Natural killer cell (primary cell): Measurements from ENCODE around the gene CFAP92. TPM values are rescaled to one million over a fixed set of nuclear protein-coding genes. Genes with fewer than 3 reads are reported as not detected.

Experiments
- ATAC-seq, 3 donors: fragments of 150-1000 bp in 2 of 3; fragments of 200-7000 bp in 1 of 3; cut with Tn5 transposase; 1 replicate in 1 of 3; 2 replicates in 2 of 3; pipeline ENCODE4 v1.10.0; 2021; ENCODE audit warnings: mild to moderate bottlenecking in 2 of 3, moderate library complexity in 2 of 3
- DNase-seq, 2 donors: peaks; one replicate each; pipeline versions ENCODE4 v3.0.0 to v3.0.0-alpha.2; 2013 to 2021; ENCODE audit warnings: mixed read lengths in 1 of 2
- H3K27ac ChIP-seq: one replicate; pipeline ENCODE4 v1.5.1; 2013; ENCODE audit warnings: mild to moderate bottlenecking, low read length
- H3K27me3 ChIP-seq: one replicate; pipeline ENCODE4 v1.6.1; 2013; ENCODE audit warnings: low read length; ENCODE audit not compliant: control insufficient read depth, insufficient read depth
- H3K36me3 ChIP-seq: one replicate; pipeline ENCODE4 v1.6.1; 2013; ENCODE audit warnings: low read length; ENCODE audit not compliant: control insufficient read depth, insufficient read depth
- H3K4me1 ChIP-seq: one replicate; pipeline ENCODE4 v1.6.1; 2013; ENCODE audit warnings: low read length; ENCODE audit not compliant: control insufficient read depth, insufficient read depth
- H3K4me3 ChIP-seq: one replicate; pipeline ENCODE4 v1.5.1; 2013; ENCODE audit warnings: low read length
- H3K9me3 ChIP-seq: one replicate; pipeline ENCODE4 v1.6.1; 2013; ENCODE audit warnings: low read length; ENCODE audit not compliant: control insufficient read depth, insufficient read depth
- H3K27ac Mint-ChIP-seq, 2 donors: one replicate each; pipeline ENCODE4 v1.8.0; 2022; ENCODE audit warnings: mild to moderate bottlenecking in 2 of 2, mixed read lengths in 2 of 2, moderate library complexity in 1 of 2
- H3K27me3 Mint-ChIP-seq, 2 donors: one replicate each; pipeline ENCODE4 v1.8.0; 2022; ENCODE audit warnings: low read depth in 2 of 2, mixed read lengths in 2 of 2
- H3K36me3 Mint-ChIP-seq: one replicate; pipeline ENCODE4 v1.8.0; 2022; ENCODE audit warnings: mixed read lengths
- H3K4me1 Mint-ChIP-seq, 2 donors: one replicate each; pipeline ENCODE4 v1.8.0; 2022; ENCODE audit warnings: mixed read lengths in 2 of 2
- H3K4me3 Mint-ChIP-seq: one replicate; pipeline ENCODE4 v1.8.0; 2022; ENCODE audit warnings: mild to moderate bottlenecking, moderate library complexity, mixed read lengths
- H3K9me3 Mint-ChIP-seq, 2 donors: one replicate each; pipeline ENCODE4 v1.8.0; 2022; ENCODE audit warnings: mixed read lengths in 2 of 2
- WGBS: methylation state at CpG from one replicate; pipeline ENCODE4 v1.1.7; 2013; ENCODE audit warnings: missing lambda C conversion rate; ENCODE audit not compliant: insufficient coverage; 5-methylcytosine and 5-hydroxymethylcytosine counted together
- intact Hi-C: fragments of 100-400 bp; cut with micrococcal nuclease; formaldehyde crosslinking; loops from one replicate; pipeline ENCODE4 v1.14.2; 2022
- total RNA-seq, 4 donors: library from RNA; stranded (reverse); fragments of 120-200 nt in 1 of 4; gene quantifications; one replicate each; pipeline versions ENCODE4 v1.2.3 to v1.2.4, GENCODE V29; 2013 to 2022
- TF ChIP-seq, protein P1 (sequence below): fragments of 200-600 bp; IDR thresholded peaks from one replicate; pipeline ENCODE4 v1.8.0; 2022; ENCODE audit warnings: antibody characterized with exemption

Gene CFAP92
- total RNA-seq, 3 donors from 2014 or later (not counting 1 experiment from before 2014, with no cell fraction given) = 0.26 to 0.43 (median 0.41) TPM

DNA sequence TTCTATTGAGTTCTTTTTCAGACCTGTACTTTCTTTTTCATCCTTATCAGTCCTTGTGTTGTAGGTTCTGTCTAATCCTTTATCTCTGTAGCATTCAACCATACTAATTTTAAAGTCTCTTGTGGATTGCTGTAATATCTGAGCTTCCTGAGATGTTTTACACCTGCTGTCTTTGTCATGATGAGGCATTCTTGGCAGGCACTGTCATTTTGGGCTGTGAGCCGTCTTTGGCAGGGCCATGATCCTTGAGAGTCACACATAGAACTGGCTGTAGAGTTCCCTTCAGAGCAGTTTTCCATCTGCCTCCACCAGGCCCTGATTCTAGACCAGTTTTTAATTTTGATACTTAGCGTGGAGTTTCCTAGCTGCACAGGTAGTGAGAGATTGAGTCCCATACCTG lies 13.9 kb upstream of the CFAP92 start:
- no peak overlapping the region for H3K27ac ChIP-seq
- no peaks in the 10 kb centered on the region for H3K9me3 Mint-ChIP-seq

DNA sequence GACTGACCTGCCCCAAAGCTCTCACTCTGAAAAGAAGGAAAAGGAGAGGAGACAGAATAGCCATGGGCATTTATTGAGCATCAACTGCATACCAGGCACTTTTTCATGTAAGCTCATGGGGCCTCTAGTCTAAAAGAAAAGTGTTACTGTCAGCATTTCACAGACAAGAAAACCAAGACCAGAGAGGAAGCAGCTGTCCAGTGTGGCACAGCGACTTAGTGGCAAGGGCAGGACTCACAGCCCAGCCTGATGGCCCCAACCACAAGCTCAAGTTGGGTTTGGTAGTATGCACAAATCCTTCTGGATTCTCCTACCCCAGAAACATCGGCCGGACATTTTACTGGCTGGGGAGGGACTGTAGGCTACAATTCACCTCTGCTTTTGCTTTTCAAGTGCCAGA lies 13.0 kb upstream of the CFAP92 start:
- Histone ChIP-seq H3K4me3 (no peak overlapping the region), H3K4me1 (peaks cover 23% of the 10 kb centered on the region), H3K36me3 (no peaks in the 10 kb centered on the region), H3K27ac (no peak overlapping the region), H3K27me3 (peaks cover 15% of the 10 kb centered on the region), H3K9me3 (no peaks in the 10 kb centered on the region)
- H3K36me3 Mint-ChIP-seq = no peaks in the 10 kb centered on the region
- intact Hi-C loops = no loop called here
- no peak for ATAC-seq
- H3K27me3 Mint-ChIP-seq = peaks cover 16 to 27% of the 10 kb centered on the region in 2 donors
- no peak overlapping the region for H3K27ac Mint-ChIP-seq
- DNase-seq = no peak
- H3K9me3 Mint-ChIP-seq = no peaks in the 10 kb centered on the region
- peaks cover 26 to 39% of the 10 kb centered on the region in 2 donors for H3K4me1 Mint-ChIP-seq
- WGBS = 74% methylated on average over 3 of the region's 3 CpGs
- H3K4me3 Mint-ChIP-seq = no peak overlapping the region
- TF ChIP-seq, protein P1, sequence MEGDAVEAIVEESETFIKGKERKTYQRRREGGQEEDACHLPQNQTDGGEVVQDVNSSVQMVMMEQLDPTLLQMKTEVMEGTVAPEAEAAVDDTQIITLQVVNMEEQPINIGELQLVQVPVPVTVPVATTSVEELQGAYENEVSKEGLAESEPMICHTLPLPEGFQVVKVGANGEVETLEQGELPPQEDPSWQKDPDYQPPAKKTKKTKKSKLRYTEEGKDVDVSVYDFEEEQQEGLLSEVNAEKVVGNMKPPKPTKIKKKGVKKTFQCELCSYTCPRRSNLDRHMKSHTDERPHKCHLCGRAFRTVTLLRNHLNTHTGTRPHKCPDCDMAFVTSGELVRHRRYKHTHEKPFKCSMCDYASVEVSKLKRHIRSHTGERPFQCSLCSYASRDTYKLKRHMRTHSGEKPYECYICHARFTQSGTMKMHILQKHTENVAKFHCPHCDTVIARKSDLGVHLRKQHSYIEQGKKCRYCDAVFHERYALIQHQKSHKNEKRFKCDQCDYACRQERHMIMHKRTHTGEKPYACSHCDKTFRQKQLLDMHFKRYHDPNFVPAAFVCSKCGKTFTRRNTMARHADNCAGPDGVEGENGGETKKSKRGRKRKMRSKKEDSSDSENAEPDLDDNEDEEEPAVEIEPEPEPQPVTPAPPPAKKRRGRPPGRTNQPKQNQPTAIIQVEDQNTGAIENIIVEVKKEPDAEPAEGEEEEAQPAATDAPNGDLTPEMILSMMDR = no peak

More for the DNA sequence above, 13.9 kb upstream of the CFAP92 start:
- no peak for DNase-seq
- Mint-ChIP-seq H3K36me3 (no peaks in the 10 kb centered on the region), H3K27ac (no peak overlapping the region), H3K27me3 (peaks cover 8 to 19% of the 10 kb centered on the region in 2 donors), H3K4me1 (peaks cover 18 to 30% of the 10 kb centered on the region in 2 donors), H3K4me3 (no peak overlapping the region)
- no peak overlapping the region for H3K4me3 ChIP-seq
- H3K36me3 ChIP-seq = no peaks in the 10 kb centered on the region
- peaks cover 19% of the 10 kb centered on the region for H3K4me1 ChIP-seq
- TF ChIP-seq, protein P1 = no peak
- WGBS = 86% methylated on average over 2 of the region's 2 CpGs
- intact Hi-C loops = no loop called here
- no peak for ATAC-seq
- H3K9me3 ChIP-seq = no peaks in the 10 kb centered on the region
- H3K27me3 ChIP-seq = peaks cover 7% of the 10 kb centered on the region

- Histone ChIP-seq H3K27ac (no peak overlapping the region), H3K9me3 (no peaks in the 10 kb centered on the region), H3K4me3 (no peak overlapping the region), H3K36me3 (no peaks in the 10 kb centered on the region), H3K4me1 (peaks cover 30% of the 10 kb centered on the region), H3K27me3 (peaks cover 22% of the 10 kb centered on the region)
- DNase-seq (no peak), ATAC-seq (no peak)
- Mint-ChIP-seq H3K27me3 (peaks cover 17 to 29% of the 10 kb centered on the region in 2 donors), H3K9me3 (no peaks in the 10 kb centered on the region), H3K36me3 (no peaks in the 10 kb centered on the region), H3K4me1 (peaks cover 26 to 43% of the 10 kb centered on the region in 2 donors), H3K27ac (no peak overlapping the region), H3K4me3 (no peak overlapping the region)
- TF ChIP-seq, protein P1 = no peak
- WGBS = 96% methylated on average over 4 of the region's 4 CpGs
- intact Hi-C loops = no loop called here
These were observed 11.8 kb upstream of the CFAP92 start for GRCh38 chr3:129005526-129006303.
